Mesodermal cell (in vitro differentiated cells): ENCODE data around the gene RRAS.

Experiments
- H3K27ac ChIP-seq: 2 replicates; pipeline ENCODE4 v1.7.0; 2013; ENCODE audit warnings: mild to moderate bottlenecking, low read depth, low read length, moderate library complexity; ENCODE audit not compliant: severe bottlenecking
- H3K36me3 ChIP-seq: 2 replicates; pipeline ENCODE4 v1.7.1; 2013; ENCODE audit warnings: mild to moderate bottlenecking, low read length, moderate library complexity; ENCODE audit not compliant: control insufficient read depth, insufficient read depth
- H3K4me1 ChIP-seq: one replicate; pipeline ENCODE4 v1.7.1; 2013; ENCODE audit warnings: mild to moderate bottlenecking, low read length; ENCODE audit not compliant: insufficient read depth, control insufficient read depth, poor library complexity, severe bottlenecking
- H3K4me3 ChIP-seq: 2 replicates; pipeline ENCODE4 v1.7.0; 2013; ENCODE audit warnings: low read length, control low read depth, mild to moderate bottlenecking; ENCODE audit not compliant: insufficient read depth, poor library complexity, severe bottlenecking; ENCODE audit errors: extremely low read depth
- H3K9me3 ChIP-seq: 2 replicates; pipeline ENCODE4 v1.7.1; 2013; ENCODE audit warnings: mild to moderate bottlenecking, low read length, moderate library complexity; ENCODE audit not compliant: control insufficient read depth
- WGBS, 2 experiments: methylation state at CpG; one replicate each; pipeline ENCODE4 v1.1.5; 2013; ENCODE audit warnings: missing lambda C conversion rate in 2 of 2; ENCODE audit not compliant: insufficient coverage in 2 of 2; 5-methylcytosine and 5-hydroxymethylcytosine counted together

Gene RRAS

GRCh38 chr19:49676136-49676783, 36.3 kb upstream of the RRAS start:
- Histone ChIP-seq H3K9me3 (no peaks in the 10 kb centered on the region), H3K27ac (peak overlapping the region; percentile 97), H3K4me3 (peak overlapping the region; percentile 94), H3K4me1 (peaks cover 15% of the 10 kb centered on the region), H3K36me3 (peaks cover 26% of the 10 kb centered on the region)
- 0% methylated on average over 17 to 22 of the region's 27 CpGs for WGBS, 2 experiments

- Histone ChIP-seq H3K9me3 (no peaks in the 10 kb centered on the region), H3K27ac (peak overlapping the region; percentile 66), H3K4me3 (peak overlapping the region; percentile 5), H3K36me3 (peaks cover 52% of the 10 kb centered on the region), H3K4me1 (peaks cover 2% of the 10 kb centered on the region)
- WGBS, 2 experiments = 30 to 34% methylated on average over 22 to 26 of the region's 28 CpGs
Measured at GRCh38 chr19:49672131-49672919, 32.4 kb upstream of the RRAS start.

- 100% methylated on average over 2 to 3 of the region's 3 CpGs for WGBS, 2 experiments
- Histone ChIP-seq H3K27ac (no peak overlapping the region), H3K36me3 (peaks cover 57% of the 10 kb centered on the region), H3K9me3 (no peaks in the 10 kb centered on the region), H3K4me1 (peaks cover 12% of the 10 kb centered on the region), H3K4me3 (no peak overlapping the region)
Measured at GRCh38 chr19:49669516-49669915, 29.6 kb upstream of the RRAS start.

GRCh38 chr19:49667473-49667872, 27.5 kb upstream of the RRAS start:
- Histone ChIP-seq H3K27ac (no peak overlapping the region), H3K9me3 (no peaks in the 10 kb centered on the region), H3K36me3 (peaks cover 46% of the 10 kb centered on the region), H3K4me1 (peaks cover 17% of the 10 kb centered on the region), H3K4me3 (no peak overlapping the region)
- 89 to 91% methylated on average over 2 of the region's 2 CpGs for WGBS, 2 experiments

GRCh38 chr19:49666120-49666444, 26.1 kb upstream of the RRAS start:
- WGBS, 2 experiments = 0 to 1% methylated on average over 7 to 9 of the region's 9 CpGs

GRCh38 chr19:49665351-49666119, 25.6 kb upstream of the RRAS start, which contains the start of the genes BCL2L12 and IRF3:
TSS of gene BCL2L12 (plus strand) at chr19:49665933. CDS start at chr19:49666693, 760 bp downstream.
TSS of gene IRF3 (minus strand) at chr19:49665857. CDS start at chr19:49664838, 1,019 bp downstream.
- 0% methylated on average over 39 to 42 of the region's 50 CpGs for WGBS, 2 experiments
- Histone ChIP-seq H3K9me3 (no peaks in the 10 kb centered on the region), H3K4me3 (peak within 1 kb of the TSS; percentile 81), H3K27ac (peak within 1 kb of the TSS; percentile 77), H3K4me1 (peaks cover 17% of the 10 kb centered on the region), H3K36me3 (peaks cover 56% of the 10 kb centered on the region)

More at GRCh38 chr19:49666120-49666444, 26.1 kb upstream of the RRAS start:
- H3K4me1 ChIP-seq = peaks cover 17% of the 10 kb centered on the region
- H3K27ac ChIP-seq = peak overlapping the region; percentile 45
- H3K36me3 ChIP-seq = peaks cover 56% of the 10 kb centered on the region
- no peaks in the 10 kb centered on the region for H3K9me3 ChIP-seq
- peak overlapping the region; percentile 81 for H3K4me3 ChIP-seq

- Histone ChIP-seq H3K9me3 (peaks cover 3% of the 10 kb centered on the region), H3K4me3 (peak overlapping the region; percentile 81), H3K36me3 (peaks cover 56% of the 10 kb centered on the region), H3K4me1 (peaks cover 17% of the 10 kb centered on the region), H3K27ac (peak overlapping the region; percentile 77)
- 0% methylated on average over 6 to 7 of the region's 7 CpGs for WGBS, 2 experiments
Measured at GRCh38 chr19:49665036-49665350, 25.1 kb upstream of the RRAS start.

GRCh38 chr19:49664171-49665035, 24.5 kb upstream of the RRAS start:
- WGBS, 2 experiments = 1 to 2% methylated on average over 43 to 53 of the region's 53 CpGs

GRCh38 chr19:49663224-49663623, 23.3 kb upstream of the RRAS start:
- Histone ChIP-seq H3K27ac (no peak overlapping the region), H3K4me1 (peaks cover 17% of the 10 kb centered on the region), H3K4me3 (no peak overlapping the region), H3K36me3 (peaks cover 57% of the 10 kb centered on the region), H3K9me3 (peaks cover 7% of the 10 kb centered on the region)
- 94 to 98% methylated on average over 9 to 10 of the region's 12 CpGs for WGBS, 2 experiments

More at GRCh38 chr19:49664171-49665035, 24.5 kb upstream of the RRAS start:
- Histone ChIP-seq H3K36me3 (peaks cover 56% of the 10 kb centered on the region), H3K4me1 (peaks cover 17% of the 10 kb centered on the region), H3K9me3 (peaks cover 4% of the 10 kb centered on the region), H3K4me3 (peak overlapping the region; percentile 81), H3K27ac (peak overlapping the region; percentile 77)

- H3K27ac ChIP-seq = no peak overlapping the region
- peaks cover 58% of the 10 kb centered on the region for H3K36me3 ChIP-seq
- WGBS, 2 experiments = 96 to 99% methylated on average over 14 of the region's 16 CpGs
- H3K4me1 ChIP-seq = peaks cover 14% of the 10 kb centered on the region
- peaks cover 7% of the 10 kb centered on the region for H3K9me3 ChIP-seq
- no peak overlapping the region for H3K4me3 ChIP-seq
Measured at GRCh38 chr19:49662011-49662410, 22.1 kb upstream of the RRAS start.
